Measurements from ENCODE around the gene ZNF367. TPM values are rescaled to one million over a fixed set of nuclear protein-coding genes. Genes with fewer than 3 reads are reported as not detected.

ZNF367 gene
- 3.6 and 5.8 TPM in 2 replicates for total RNA-seq

DNA sequence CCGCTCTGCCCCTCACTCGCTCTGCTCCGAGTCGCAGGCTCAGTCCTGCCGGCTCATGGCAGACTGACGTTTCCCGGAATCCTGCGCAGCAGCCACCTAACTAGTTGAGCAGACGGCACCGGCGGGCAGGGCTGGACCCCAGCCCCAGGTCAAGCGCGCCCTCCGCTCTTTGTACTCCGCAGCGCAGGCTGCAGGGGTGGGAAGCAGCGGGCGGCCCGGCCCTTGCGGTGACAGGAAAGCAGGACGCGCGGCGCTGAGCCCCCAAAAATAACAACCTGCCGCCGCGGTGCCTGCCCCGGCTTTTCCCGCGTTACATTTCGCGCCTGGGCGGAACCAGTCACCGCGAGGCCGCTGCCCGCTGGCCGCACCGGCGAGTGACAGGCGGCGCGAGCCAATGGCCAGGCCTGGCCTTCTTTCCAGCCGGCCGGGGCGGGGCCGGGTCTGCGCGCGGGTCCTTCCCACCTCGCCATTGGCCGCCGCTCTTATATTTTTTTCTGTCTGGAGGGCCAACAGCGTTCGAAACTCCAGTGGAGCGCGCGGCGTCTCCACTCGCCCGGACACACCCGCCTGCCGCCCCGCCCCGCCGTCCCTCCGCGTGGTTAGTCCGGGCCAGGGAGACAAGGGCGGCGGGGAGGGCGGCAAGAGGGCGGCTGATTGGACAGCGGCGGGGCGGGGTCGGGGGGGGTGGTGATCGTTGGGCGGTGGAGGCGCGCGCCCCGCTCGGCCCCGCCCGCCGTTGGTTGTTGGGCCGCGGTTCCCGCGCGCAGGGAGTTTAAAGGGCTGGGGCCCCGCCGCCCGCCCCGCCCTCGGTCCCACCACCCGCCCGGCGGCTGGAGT is at the start of gene ZNF367:
Gene ZNF367, minus strand, starts transcription at position 288 of the 837 bp plus-strand sequence. CDS start 338 bp downstream, outside the sequence.

GRCh38 chr9:96449845-96450612 is 31.9 kb upstream of the ZNF367 start, which contains the start of gene HABP4:
Gene HABP4, plus strand, starts transcription at chr9:96450169. Its CDS starts 111 bp downstream, at chr9:96450280.

DNA sequence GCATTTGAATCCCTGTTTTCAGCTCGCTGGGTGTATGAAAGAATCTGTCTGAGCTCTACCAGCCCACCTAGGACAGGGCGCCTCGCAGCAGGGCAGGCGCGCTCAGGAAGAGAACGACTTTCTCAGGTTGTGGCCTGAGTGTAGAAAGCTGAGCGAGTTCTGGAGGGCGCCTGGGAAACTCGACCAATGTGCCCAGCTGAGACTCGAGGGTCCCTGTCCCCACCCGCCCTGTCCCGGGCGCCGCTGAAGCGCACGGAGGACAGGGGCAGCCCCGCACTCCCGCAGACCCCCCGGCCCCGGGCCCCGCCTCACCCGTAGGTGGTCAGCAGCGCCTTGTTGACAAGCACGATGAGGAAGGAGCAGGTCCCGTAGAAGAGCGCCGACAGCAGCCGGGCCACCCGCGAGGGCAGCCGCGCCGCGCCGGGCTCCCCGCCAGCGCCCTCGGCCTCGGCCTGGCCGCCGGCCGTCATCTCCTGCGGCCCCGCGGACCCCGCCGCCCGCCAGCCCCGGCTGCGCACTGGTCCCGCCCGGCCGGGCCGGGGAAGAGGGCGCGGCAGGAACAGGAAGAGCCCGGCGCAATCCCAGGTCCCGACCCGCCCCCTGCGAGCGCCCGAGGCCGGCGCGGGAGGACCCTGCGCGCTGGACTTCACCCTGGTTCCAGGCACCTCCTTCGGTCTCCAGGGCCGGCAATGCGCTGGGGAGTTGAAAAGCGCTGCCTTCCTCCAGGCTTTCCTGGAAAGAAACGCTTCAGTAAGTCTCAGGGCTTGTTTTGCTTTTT is 34.8 kb downstream of the ZNF367 start, which contains the start of gene SLC35D2:
Gene SLC35D2, minus strand, starts transcription at position 547 of the 778 bp plus-strand sequence. Its CDS starts 77 bp downstream, at position 470.

Other genes with a start within 250 kb of the ZNF367 start
- gene HSD17B3, start 116.2 kb downstream of the ZNF367 start, total RNA-seq, result not detected in 2 replicates
- gene SLC35D2, start 34.7 kb downstream of the ZNF367 start, total RNA-seq, result 14.2 and 18.2 TPM in 2 replicates
- 6.1 and 8.7 TPM in 2 replicates for gene HABP4, start 31.8 kb upstream of the ZNF367 start, total RNA-seq
- 1.1 and 5.2 TPM in 2 replicates for gene CDC14B, start 201.5 kb upstream of the ZNF367 start, total RNA-seq
- 13.4 and 15.3 TPM in 2 replicates for gene PRXL2C, start 236.9 kb upstream of the ZNF367 start, total RNA-seq